OCI-LY3 (cell line): Measurements from ENCODE around the gene CALHM3.

ENCODE experiments used
- H2AFZ ChIP-seq: fragments of 200-600, 300-600 bp; shearing (Covaris generic); 2 replicates; pipeline ENCODE4 v1.6.0; 2014; ENCODE audit warnings: antibody characterized with exemption, low read depth, low read length
- H3K27ac ChIP-seq: fragments of 200-600, 300-600 bp; sonication (generic); 2 replicates; pipeline ENCODE4 v1.5.1; 2014; ENCODE audit warnings: mild to moderate bottlenecking, low read length, moderate library complexity, mixed read lengths
- H3K27me3 ChIP-seq: fragments of 200-600, 300-600 bp; sonication (generic); 2 replicates; pipeline ENCODE4 v1.6.1; 2014; ENCODE audit warnings: low read depth, low read length, mixed read lengths
- H3K36me3 ChIP-seq: fragments of 200-600, 300-600 bp; sonication (generic); replicated peaks from 2 replicates; pipeline ENCODE3; 2014; ENCODE audit warnings: low read depth, low read length, mixed read lengths
- H3K4me1 ChIP-seq: fragments of 300-600, 200-600 bp; sonication (generic); 2 replicates; pipeline ENCODE4 v1.6.1; 2014; ENCODE audit warnings: low read length, mixed read lengths
- H3K4me2 ChIP-seq: fragments of 200-600, 300-600 bp; sonication (generic); 2 replicates; pipeline ENCODE4 v1.6.1; 2014; ENCODE audit warnings: low read length, mixed read lengths
- H3K4me3 ChIP-seq: fragments of 300-600, 200-600 bp; sonication (generic); 2 replicates; pipeline ENCODE4 v1.5.1; 2014; ENCODE audit warnings: antibody characterized with exemption, mild to moderate bottlenecking, low read length, moderate library complexity
- H3K79me2 ChIP-seq: fragments of 300-600, 200-600 bp; shearing (Covaris generic); 2 replicates; pipeline ENCODE4 v1.6.1; 2014; ENCODE audit warnings: mild to moderate bottlenecking, low read length, mixed read lengths
- H3K9ac ChIP-seq: fragments of 300-600, 200-600 bp; shearing (Covaris generic); 2 replicates; pipeline ENCODE4 v1.6.0; 2014; ENCODE audit warnings: mild to moderate bottlenecking, low read length, moderate library complexity
- H3K9me3 ChIP-seq: fragments of 200-600, 300-600 bp; shearing (Covaris generic); 2 replicates; pipeline ENCODE4 v1.6.1; 2014; ENCODE audit warnings: low read length, mixed read lengths; ENCODE audit not compliant: insufficient read depth
- H4K20me1 ChIP-seq: fragments of 200-600, 300-600 bp; sonication (generic); 2 replicates; pipeline ENCODE4 v1.6.1; 2016; ENCODE audit warnings: low read length, mixed read lengths; ENCODE audit not compliant: insufficient read depth
- CTCF ChIP-seq: fragments of 200-600, 300-600 bp; sonication (generic); IDR thresholded peaks from 2 replicates; pipeline ENCODE4 v1.5.1; 2014; ENCODE audit warnings: antibody characterized with exemption, low read length, low read depth
- EZH2phosphoT487 ChIP-seq: fragments of 200-600 bp; shearing (Covaris generic); IDR thresholded peaks from 2 replicates; pipeline ENCODE4 v1.6.1; 2018; ENCODE audit warnings: antibody characterized with exemption, mixed run types, low read depth

The CALHM3 gene

GRCh38 chr10:103450201-103450695, 28.8 kb downstream of the CALHM3 start:
- H3K36me3 ChIP-seq, result peaks cover 8% of the 10 kb centered on the region
- peaks cover 4% of the 10 kb centered on the region; the same call in 1 of the 2 replicates for H3K4me1 ChIP-seq
- no peaks in the 10 kb centered on the region for H4K20me1 ChIP-seq
- no peak overlapping the region for H3K4me3 ChIP-seq
- no peak overlapping the region for H2AFZ ChIP-seq
- TF ChIP-seq EZH2phosphoT487 (no peak), CTCF (no peak)
- no peaks in the 10 kb centered on the region for H3K27me3 ChIP-seq
- H3K9me3 ChIP-seq, result no peaks in the 10 kb centered on the region
- no peak overlapping the region for H3K27ac ChIP-seq
- no peaks in the 10 kb centered on the region for H3K79me2 ChIP-seq
- H3K9ac ChIP-seq, result no peak overlapping the region
- H3K4me2 ChIP-seq, result no peak overlapping the region

- H3K27ac ChIP-seq, result no peak overlapping the region
Measured at GRCh38 chr10:103449208-103450144, 29.6 kb downstream of the CALHM3 start.

DNA sequence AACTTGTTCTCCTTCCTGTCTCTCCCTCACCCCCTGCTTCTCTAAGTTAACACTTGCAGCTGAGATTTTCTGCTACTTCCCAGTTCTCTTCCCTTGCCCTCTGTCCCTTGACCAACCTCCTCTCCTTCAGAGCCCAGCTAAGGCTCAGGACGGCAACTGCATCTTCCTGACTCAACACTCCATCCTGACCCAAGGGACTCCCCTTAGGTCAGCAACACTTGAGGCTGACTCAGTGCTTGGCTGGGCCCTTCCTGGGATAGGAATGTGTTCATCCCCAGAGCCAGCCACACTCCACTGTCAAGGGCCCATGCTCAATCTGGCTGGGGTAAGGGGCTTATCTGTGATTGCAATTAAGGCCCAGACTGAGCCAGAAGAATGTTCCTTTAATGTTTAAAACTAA, 30.3 kb downstream of the CALHM3 start:
- Histone ChIP-seq H3K4me3 (no peak overlapping the region), H3K36me3 (peaks cover 16% of the 10 kb centered on the region), H3K27me3 (no peaks in the 10 kb centered on the region), H3K9ac (no peak overlapping the region), H3K4me1 (peaks cover 4% of the 10 kb centered on the region; the same call in 1 of the 2 replicates), H3K79me2 (no peaks in the 10 kb centered on the region), H4K20me1 (no peaks in the 10 kb centered on the region), H3K9me3 (no peaks in the 10 kb centered on the region), H2AFZ (no peak overlapping the region), H3K4me2 (no peak overlapping the region), H3K27ac (no peak overlapping the region)
- TF ChIP-seq EZH2phosphoT487 (no peak), CTCF (no peak)

More at GRCh38 chr10:103449208-103450144, 29.6 kb downstream of the CALHM3 start:
- H2AFZ ChIP-seq, result no peak overlapping the region
- no peak for TF ChIP-seq EZH2phosphoT487
- no peak for TF ChIP-seq CTCF
- H3K4me1 ChIP-seq, result peaks cover 4% of the 10 kb centered on the region; the same call in 1 of the 2 replicates
- no peak overlapping the region for H3K4me3 ChIP-seq
- peaks cover 16% of the 10 kb centered on the region for H3K36me3 ChIP-seq
- no peaks in the 10 kb centered on the region for H3K27me3 ChIP-seq
- H3K9ac ChIP-seq, result no peak overlapping the region
- H3K79me2 ChIP-seq, result no peaks in the 10 kb centered on the region
- H4K20me1 ChIP-seq, result no peaks in the 10 kb centered on the region
- H3K9me3 ChIP-seq, result no peaks in the 10 kb centered on the region
- no peak overlapping the region for H3K4me2 ChIP-seq

GRCh38 chr10:103447187-103447586, 31.9 kb downstream of the CALHM3 start:
- Histone ChIP-seq H3K4me1 (no peaks in the 10 kb centered on the region; the same call in 1 of the 2 replicates), H3K27me3 (no peaks in the 10 kb centered on the region), H3K9me3 (no peaks in the 10 kb centered on the region), H3K4me3 (no peak overlapping the region), H3K36me3 (peaks cover 20% of the 10 kb centered on the region), H3K4me2 (no peak overlapping the region), H3K27ac (no peak overlapping the region), H4K20me1 (no peaks in the 10 kb centered on the region), H2AFZ (no peak overlapping the region), H3K79me2 (no peaks in the 10 kb centered on the region), H3K9ac (no peak overlapping the region)
- TF ChIP-seq EZH2phosphoT487 (no peak), CTCF (no peak)
